DND-41 (cell line): Measurements from ENCODE around the gene STAG1.

Experiments used
- EZH2 ChIP-seq: IDR thresholded peaks from 3 replicates; pipeline ENCODE4 v1.6.1; 2012; ENCODE audit warnings: borderline replicate concordance, low read depth, mild to moderate bottlenecking, moderate library complexity, low read length, inconsistent platforms; ENCODE audit not compliant: severe bottlenecking
- TF ChIP-seq, protein P1 (sequence below): IDR thresholded peaks from 2 replicates; pipeline ENCODE4 v1.5.1; 2012; ENCODE audit warnings: borderline replicate concordance, low read length, moderate library complexity, mild to moderate bottlenecking; ENCODE audit not compliant: poor library complexity, severe bottlenecking; ENCODE audit errors: extremely low read depth

DNA sequence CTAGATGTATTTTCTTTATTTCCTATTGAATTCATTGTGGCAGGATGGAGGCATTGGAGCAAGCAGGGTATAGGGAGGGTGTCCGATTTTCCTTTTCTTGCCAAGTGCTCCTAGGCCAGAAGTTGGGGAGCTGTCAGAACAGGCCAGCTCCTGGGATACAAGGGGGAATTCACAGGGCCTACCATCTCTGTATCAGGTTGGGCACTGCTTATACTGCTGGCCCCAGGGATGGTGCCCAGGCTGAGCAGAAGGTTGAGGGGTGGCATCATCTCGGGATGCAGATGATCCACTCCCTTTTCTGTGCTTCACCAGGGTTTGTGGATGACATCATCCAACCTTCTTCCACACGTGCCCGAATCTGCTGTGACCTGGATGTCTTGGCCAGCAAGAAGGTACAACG lies 422.6 kb downstream of the STAG1 start:
- no peak for TF ChIP-seq EZH2
- TF ChIP-seq, protein P1, sequence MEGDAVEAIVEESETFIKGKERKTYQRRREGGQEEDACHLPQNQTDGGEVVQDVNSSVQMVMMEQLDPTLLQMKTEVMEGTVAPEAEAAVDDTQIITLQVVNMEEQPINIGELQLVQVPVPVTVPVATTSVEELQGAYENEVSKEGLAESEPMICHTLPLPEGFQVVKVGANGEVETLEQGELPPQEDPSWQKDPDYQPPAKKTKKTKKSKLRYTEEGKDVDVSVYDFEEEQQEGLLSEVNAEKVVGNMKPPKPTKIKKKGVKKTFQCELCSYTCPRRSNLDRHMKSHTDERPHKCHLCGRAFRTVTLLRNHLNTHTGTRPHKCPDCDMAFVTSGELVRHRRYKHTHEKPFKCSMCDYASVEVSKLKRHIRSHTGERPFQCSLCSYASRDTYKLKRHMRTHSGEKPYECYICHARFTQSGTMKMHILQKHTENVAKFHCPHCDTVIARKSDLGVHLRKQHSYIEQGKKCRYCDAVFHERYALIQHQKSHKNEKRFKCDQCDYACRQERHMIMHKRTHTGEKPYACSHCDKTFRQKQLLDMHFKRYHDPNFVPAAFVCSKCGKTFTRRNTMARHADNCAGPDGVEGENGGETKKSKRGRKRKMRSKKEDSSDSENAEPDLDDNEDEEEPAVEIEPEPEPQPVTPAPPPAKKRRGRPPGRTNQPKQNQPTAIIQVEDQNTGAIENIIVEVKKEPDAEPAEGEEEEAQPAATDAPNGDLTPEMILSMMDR = no peak
